Thymus (tissue), 11 donors: ENCODE data around the gene DOK6. TPM values are rescaled to one million over a fixed set of nuclear protein-coding genes. Genes with fewer than 3 reads are reported as not detected.

Experiments used
- DNase-seq, 9 donors: peaks; one replicate each; pipeline ENCODE4 v3.0.0-alpha.2; 2013; ENCODE audit warnings: low spot score in 9 of 9, low read depth in 6 of 9, missing footprints in 1 of 9
- H3K27ac ChIP-seq, 2 donors: one replicate each; pipeline ENCODE4 v1.5.1; 2013; ENCODE audit warnings: control low read depth in 1 of 2, low read depth in 1 of 2, low read length in 1 of 2, mild to moderate bottlenecking in 1 of 2, moderate library complexity in 1 of 2
- H3K27me3 ChIP-seq, 2 donors: one replicate each; pipeline ENCODE4 v1.5.1; 2013; ENCODE audit warnings: low read length in 1 of 2; ENCODE audit not compliant: control insufficient read depth in 2 of 2, insufficient read depth in 1 of 2
- H3K36me3 ChIP-seq, 2 donors: one replicate each; pipeline ENCODE4 v1.5.1; 2013; ENCODE audit warnings: low read length in 1 of 2, mild to moderate bottlenecking in 1 of 2, moderate library complexity in 1 of 2; ENCODE audit not compliant: control insufficient read depth in 2 of 2, insufficient read depth in 2 of 2
- H3K4me1 ChIP-seq, 2 donors: one replicate each; pipeline ENCODE4 v1.5.1; 2013; ENCODE audit warnings: low read length in 2 of 2; ENCODE audit not compliant: control insufficient read depth in 2 of 2, insufficient read depth in 2 of 2
- H3K4me3 ChIP-seq, 2 donors: one replicate each; pipeline ENCODE4 v1.5.1; 2013; ENCODE audit warnings: low read length in 2 of 2, control low read depth in 1 of 2, mild to moderate bottlenecking in 1 of 2
- H3K9me3 ChIP-seq, 2 donors: one replicate each; pipeline ENCODE4 v1.5.1; 2013; ENCODE audit warnings: low read length in 1 of 2, mild to moderate bottlenecking in 1 of 2; ENCODE audit not compliant: control insufficient read depth in 2 of 2, insufficient read depth in 1 of 2
- WGBS: extraction: QIAGEN DNeasy Blood & Tissue Kit; methylation state at CpG from one replicate; pipeline ENCODE4 v1.1.7; 2013; 5-methylcytosine and 5-hydroxymethylcytosine counted together
- polyA plus RNA-seq: library from polyadenylated mRNA; stranded (reverse); fragments of 200-250 nt; gene quantifications from one replicate; pipeline ENCODE4 v1.2.3, GENCODE V29; 2013
- total RNA-seq: library from RNA; stranded (reverse); fragments of 120-200 nt; gene quantifications from one replicate; pipeline ENCODE4 v1.2.4, GENCODE V29; 2013
- donor health status: healthy.

The DOK6 gene
- total and polyA plus RNA-seq, 2 donors: 0.57 to 0.75 TPM

- Histone ChIP-seq H3K4me1 (no peaks in the 10 kb centered on the region), H3K4me3 (no peak overlapping the region), H3K27me3 (no peaks in the 10 kb centered on the region), H3K9me3 (peaks cover 0 to 2% of the 10 kb centered on the region in 2 donors), H3K36me3 (no peaks in the 10 kb centered on the region), H3K27ac (no peak overlapping the region)
- no peak for DNase-seq
- WGBS: 94% methylated on average over 11 of the region's 11 CpGs
Measured at GRCh38 chr18:69840001-69840400, 439.3 kb downstream of the DOK6 start.

DNA sequence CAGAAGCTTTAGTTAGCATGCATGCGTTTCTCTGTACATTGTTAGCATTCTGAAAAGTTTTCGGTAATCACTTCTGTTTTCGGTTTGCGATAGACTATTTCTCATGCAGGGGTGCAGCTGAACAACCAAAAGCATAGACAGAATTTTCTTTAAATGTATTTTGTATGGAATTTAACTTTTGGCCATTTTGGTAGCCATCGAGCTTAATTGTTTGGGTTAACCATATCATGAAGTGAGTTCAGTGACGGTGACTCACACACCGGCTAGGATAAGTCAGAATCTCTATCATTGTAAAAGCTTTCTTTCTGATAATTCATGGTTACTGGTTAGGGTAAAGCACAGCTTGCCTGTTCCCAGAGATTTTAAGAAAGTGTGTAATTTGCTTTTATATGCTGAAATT is 439.8 kb downstream of the DOK6 start:
- 98% methylated on average over 7 of the region's 7 CpGs for WGBS
- H3K36me3 ChIP-seq: no peaks in the 10 kb centered on the region
- no peak for DNase-seq

GRCh38 chr18:69841117-69841516 is 440.4 kb downstream of the DOK6 start:
- Histone ChIP-seq H3K27me3 (no peaks in the 10 kb centered on the region), H3K36me3 (no peaks in the 10 kb centered on the region), H3K4me3 (no peak overlapping the region), H3K9me3 (peaks cover 0 to 2% of the 10 kb centered on the region in 2 donors), H3K27ac (no peak overlapping the region), H3K4me1 (no peaks in the 10 kb centered on the region)
- no peak for DNase-seq
- WGBS: 94% methylated on average over 9 of the region's 9 CpGs

More for the DNA sequence above, 439.8 kb downstream of the DOK6 start:
- Histone ChIP-seq H3K4me3 (no peak overlapping the region), H3K4me1 (no peaks in the 10 kb centered on the region), H3K27ac (no peak overlapping the region), H3K9me3 (peaks cover 0 to 2% of the 10 kb centered on the region in 2 donors), H3K27me3 (no peaks in the 10 kb centered on the region)

DNA sequence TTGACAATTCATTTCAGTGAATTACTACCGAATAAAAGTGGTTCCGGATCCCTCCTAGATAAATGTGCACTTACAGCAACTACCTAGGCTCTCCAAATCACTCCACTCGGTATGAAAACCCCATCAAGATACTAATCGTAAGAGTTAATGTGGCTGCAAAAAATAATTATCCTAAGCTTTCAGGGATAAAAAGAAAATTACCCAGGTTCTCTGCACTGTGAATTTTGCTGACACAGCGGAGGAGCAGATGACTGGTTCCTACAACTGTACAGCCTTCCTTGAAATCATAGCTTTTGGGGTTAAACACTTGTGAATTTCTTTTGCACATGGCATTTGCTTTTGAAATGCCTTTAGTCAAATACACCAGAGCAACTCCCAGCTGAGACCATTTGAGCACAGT is 442.3 kb downstream of the DOK6 start:
- Histone ChIP-seq H3K36me3 (no peaks in the 10 kb centered on the region), H3K27me3 (no peaks in the 10 kb centered on the region), H3K4me3 (no peak overlapping the region), H3K4me1 (no peaks in the 10 kb centered on the region), H3K27ac (no peak overlapping the region), H3K9me3 (peaks cover 0 to 2% of the 10 kb centered on the region in 2 donors)
- 79% methylated on average over 5 of the region's 5 CpGs for WGBS
- DNase-seq: no peak

DNA sequence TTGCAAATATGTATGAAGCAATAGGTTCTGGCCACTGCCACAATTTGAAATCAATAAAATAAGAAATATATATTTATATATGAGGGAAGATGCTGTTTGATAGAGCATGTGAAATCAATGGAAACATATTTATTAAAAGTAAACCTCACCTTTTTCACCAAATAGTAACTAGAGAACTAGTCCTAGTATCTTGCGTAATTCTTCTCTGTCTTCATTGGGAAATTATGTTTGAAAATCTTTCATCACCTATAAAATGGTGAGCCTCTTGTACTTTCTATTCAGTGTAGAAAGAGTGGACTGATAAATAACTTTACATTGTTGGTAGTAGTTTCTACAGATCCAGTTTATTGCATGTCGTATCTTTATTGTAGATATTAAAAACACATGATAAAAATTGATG is 444.0 kb downstream of the DOK6 start:
- Histone ChIP-seq H3K27ac (no peak overlapping the region), H3K36me3 (no peaks in the 10 kb centered on the region), H3K4me3 (no peak overlapping the region), H3K27me3 (no peaks in the 10 kb centered on the region), H3K9me3 (no peaks in the 10 kb centered on the region), H3K4me1 (no peaks in the 10 kb centered on the region)
- WGBS: 96% methylated on average over 2 of the region's 2 CpGs
- no peak for DNase-seq

- Histone ChIP-seq H3K27ac (no peak overlapping the region), H3K4me3 (no peak overlapping the region), H3K9me3 (no peaks in the 10 kb centered on the region), H3K4me1 (no peaks in the 10 kb centered on the region), H3K27me3 (no peaks in the 10 kb centered on the region), H3K36me3 (no peaks in the 10 kb centered on the region)
- WGBS: 92% methylated on average over 8 of the region's 8 CpGs
- DNase-seq: peak in 2 of 9 donors; percentile 23 to 39
Measured at GRCh38 chr18:69845593-69846506, 445.2 kb downstream of the DOK6 start.

DNA sequence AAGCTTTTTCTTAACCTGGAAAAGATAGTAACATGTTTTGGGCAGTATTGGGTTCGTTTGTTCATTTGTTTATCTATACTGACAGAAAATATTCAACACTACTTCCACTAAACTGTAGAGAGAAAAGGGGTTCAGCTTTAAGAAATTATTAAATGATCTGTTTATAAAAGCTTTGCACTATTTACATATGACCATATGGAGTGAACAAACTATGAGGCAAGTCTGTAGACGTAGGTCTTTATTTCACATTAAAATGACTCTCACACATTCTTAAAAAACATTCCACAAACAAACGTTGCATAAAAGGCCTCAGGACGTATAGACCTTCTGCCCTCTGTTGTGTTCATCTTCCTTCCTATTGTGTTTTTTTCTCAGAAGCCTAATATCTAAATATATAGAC is 452.4 kb downstream of the DOK6 start:
- no peak for DNase-seq
- Histone ChIP-seq H3K27me3 (no peaks in the 10 kb centered on the region), H3K27ac (no peak overlapping the region), H3K9me3 (no peaks in the 10 kb centered on the region), H3K4me1 (no peaks in the 10 kb centered on the region), H3K36me3 (no peaks in the 10 kb centered on the region), H3K4me3 (no peak overlapping the region)
- whole genome bisulfite sequencing: 83% methylated on average over 4 of the region's 4 CpGs

DNA sequence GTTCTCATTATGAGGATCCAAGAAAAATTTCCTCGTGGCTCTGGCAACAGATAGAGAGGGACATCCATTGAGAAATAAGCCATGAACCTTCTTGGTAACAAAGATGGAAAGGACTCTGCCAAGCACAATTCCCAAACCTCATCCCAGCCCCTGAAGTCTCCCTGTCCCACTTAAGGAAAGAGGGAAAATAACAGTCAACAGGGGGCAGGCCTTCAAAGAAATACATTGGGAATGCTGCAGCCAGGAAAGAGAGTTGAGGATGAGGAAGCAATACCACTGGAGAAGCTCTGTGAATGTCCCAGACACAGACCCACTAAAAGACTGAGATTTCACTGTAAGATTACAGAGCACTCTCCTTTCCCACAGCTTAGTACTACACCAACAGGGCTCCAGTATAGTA is 453.8 kb downstream of the DOK6 start:
- H3K4me1 ChIP-seq: no peaks in the 10 kb centered on the region
- no peaks in the 10 kb centered on the region for H3K9me3 ChIP-seq
- H3K27ac ChIP-seq: no peak overlapping the region
- H3K27me3 ChIP-seq: no peaks in the 10 kb centered on the region
- 91% methylated on average over 1 of the region's 1 CpG for WGBS
- H3K4me3 ChIP-seq: no peak overlapping the region
- DNase-seq: no peak
- no peaks in the 10 kb centered on the region for H3K36me3 ChIP-seq

GRCh38 chr18:69858897-69859296 is 458.2 kb downstream of the DOK6 start:
- Histone ChIP-seq H3K27me3 (no peaks in the 10 kb centered on the region), H3K36me3 (peaks cover 0 to 2% of the 10 kb centered on the region in 2 donors), H3K4me1 (no peaks in the 10 kb centered on the region), H3K4me3 (no peak overlapping the region), H3K9me3 (no peaks in the 10 kb centered on the region), H3K27ac (no peak overlapping the region)
- WGBS: 97% methylated on average over 5 of the region's 5 CpGs
- DNase-seq: no peak
